ENCODE measurements around the gene STAT5A. TPM values are rescaled to one million over a fixed set of nuclear protein-coding genes. Genes with fewer than 3 reads are reported as not detected.
"Not testable (repeated sequence)": the region's sequence is repeated elsewhere in the genome, so short reads cannot be mapped to it uniquely, and the experiment has no call there.

The STAT5A gene
- total RNA-seq = 117 TPM

GRCh38 chr17:42287977-42288802 lies at the start of gene STAT5A:
TSS of gene STAT5A (plus strand) at chr17:42288498. CDS start at chr17:42289412, 914 bp downstream.
- Histone ChIP-seq H3K4me1 (ENCODE audit: insufficient read depth, low read length) (peaks cover 50% of the 10 kb centered on the region), H3K4me3 (ENCODE audit: low read length) (peak within 1 kb of the TSS; percentile 87), H3K9me3 (ENCODE audit: low read depth, low read length) (no peaks in the 10 kb centered on the region), H3K27me3 (ENCODE audit: insufficient read depth, low read length) (no peaks in the 10 kb centered on the region)

DNA sequence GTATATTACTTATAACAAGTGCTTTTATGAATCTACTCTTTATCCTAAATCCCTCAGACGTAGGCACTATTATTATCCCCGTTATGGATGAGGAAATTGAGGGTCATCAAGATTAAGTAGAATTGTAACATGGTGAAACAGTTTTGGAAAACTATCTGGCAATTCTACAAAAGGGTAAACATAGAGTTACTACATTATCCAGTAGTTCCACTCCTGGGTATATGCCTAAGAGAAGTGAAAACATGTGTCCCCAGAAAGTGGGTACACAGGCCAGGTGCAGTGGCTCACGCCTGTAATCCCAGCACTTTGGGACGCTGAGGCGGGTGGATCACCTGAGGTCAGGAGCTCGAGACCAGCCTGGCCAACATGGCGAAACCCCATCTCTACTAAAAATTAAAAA lies 48.7 kb upstream of the STAT5A start:
- H3K4me1 ChIP-seq (ENCODE audit: insufficient read depth, low read length); H3K9me3 ChIP-seq (ENCODE audit: low read depth, low read length); H3K27me3 ChIP-seq (ENCODE audit: insufficient read depth, low read length); H3K4me3 ChIP-seq (ENCODE audit: low read length): not testable (repeated sequence)

GRCh38 chr17:42240201-42240600 lies 48.1 kb upstream of the STAT5A start:
- Histone ChIP-seq H3K4me1 (ENCODE audit: insufficient read depth, low read length) (peaks cover 7% of the 10 kb centered on the region), H3K27me3 (ENCODE audit: insufficient read depth, low read length) (no peaks in the 10 kb centered on the region), H3K4me3 (ENCODE audit: low read length) (no peak overlapping the region), H3K9me3 (ENCODE audit: low read depth, low read length) (no peaks in the 10 kb centered on the region)

- H3K9me3 ChIP-seq (ENCODE audit: low read depth, low read length); H3K4me1 ChIP-seq (ENCODE audit: insufficient read depth, low read length); H3K27me3 ChIP-seq (ENCODE audit: insufficient read depth, low read length); H3K4me3 ChIP-seq (ENCODE audit: low read length): not testable (repeated sequence)
Measured at GRCh38 chr17:42240863-42241262, 47.4 kb upstream of the STAT5A start.

GRCh38 chr17:42241871-42242270 lies 46.4 kb upstream of the STAT5A start:
- H3K9me3 ChIP-seq (ENCODE audit: low read depth, low read length) = no peaks in the 10 kb centered on the region
- H3K27me3 ChIP-seq (ENCODE audit: insufficient read depth, low read length) = no peaks in the 10 kb centered on the region
- H3K4me1 ChIP-seq (ENCODE audit: insufficient read depth, low read length) = peaks cover 13% of the 10 kb centered on the region
- no peak overlapping the region for H3K4me3 ChIP-seq (ENCODE audit: low read length)

- Histone ChIP-seq H3K4me1 (ENCODE audit: insufficient read depth, low read length) (peaks cover 30% of the 10 kb centered on the region), H3K4me3 (ENCODE audit: low read length) (no peak overlapping the region), H3K27me3 (ENCODE audit: insufficient read depth, low read length) (no peaks in the 10 kb centered on the region), H3K9me3 (ENCODE audit: low read depth, low read length) (no peaks in the 10 kb centered on the region)
Measured at GRCh38 chr17:42243493-42243982, 44.8 kb upstream of the STAT5A start.

GRCh38 chr17:42244116-42244515 lies 44.2 kb upstream of the STAT5A start:
- peaks cover 35% of the 10 kb centered on the region for H3K4me1 ChIP-seq (ENCODE audit: insufficient read depth, low read length)
- H3K9me3 ChIP-seq (ENCODE audit: low read depth, low read length); H3K4me3 ChIP-seq (ENCODE audit: low read length); H3K27me3 ChIP-seq (ENCODE audit: insufficient read depth, low read length): not testable (repeated sequence)

GRCh38 chr17:42245183-42245582 lies 43.1 kb upstream of the STAT5A start:
- not testable (repeated sequence) for H3K9me3 ChIP-seq (ENCODE audit: low read depth, low read length); H3K27me3 ChIP-seq (ENCODE audit: insufficient read depth, low read length); H3K4me3 ChIP-seq (ENCODE audit: low read length)
- H3K4me1 ChIP-seq (ENCODE audit: insufficient read depth, low read length) = peaks cover 46% of the 10 kb centered on the region

- Histone ChIP-seq H3K4me1 (ENCODE audit: insufficient read depth, low read length) (peaks cover 59% of the 10 kb centered on the region), H3K9me3 (ENCODE audit: low read depth, low read length) (no peaks in the 10 kb centered on the region), H3K27me3 (ENCODE audit: insufficient read depth, low read length) (no peaks in the 10 kb centered on the region), H3K4me3 (ENCODE audit: low read length) (no peak overlapping the region)
Measured at GRCh38 chr17:42246515-42246914, 41.8 kb upstream of the STAT5A start.

DNA sequence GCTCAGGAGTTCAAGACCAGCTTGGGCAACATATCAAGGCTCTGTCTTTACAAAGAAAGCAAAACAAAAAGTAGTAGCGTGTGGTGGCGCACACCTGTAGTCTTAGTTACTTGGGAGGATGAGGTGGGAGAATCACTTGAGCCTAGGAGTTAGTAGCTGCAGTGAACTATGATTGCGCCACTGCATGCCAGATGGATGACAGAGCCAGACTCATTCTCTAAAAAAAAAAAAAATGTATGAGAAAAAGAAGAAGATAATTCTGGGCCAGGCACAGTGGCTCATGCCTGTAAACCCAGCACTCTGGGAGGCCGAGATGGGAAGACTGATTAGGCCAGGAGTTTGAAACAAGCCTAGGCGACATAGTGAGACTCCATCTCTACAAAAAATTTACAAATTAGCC lies 40.6 kb upstream of the STAT5A start:
- no peaks in the 10 kb centered on the region for H3K27me3 ChIP-seq (ENCODE audit: insufficient read depth, low read length)
- no peaks in the 10 kb centered on the region for H3K9me3 ChIP-seq (ENCODE audit: low read depth, low read length)
- no peak overlapping the region for H3K4me3 ChIP-seq (ENCODE audit: low read length)
- H3K4me1 ChIP-seq (ENCODE audit: insufficient read depth, low read length) = peaks cover 63% of the 10 kb centered on the region

DNA sequence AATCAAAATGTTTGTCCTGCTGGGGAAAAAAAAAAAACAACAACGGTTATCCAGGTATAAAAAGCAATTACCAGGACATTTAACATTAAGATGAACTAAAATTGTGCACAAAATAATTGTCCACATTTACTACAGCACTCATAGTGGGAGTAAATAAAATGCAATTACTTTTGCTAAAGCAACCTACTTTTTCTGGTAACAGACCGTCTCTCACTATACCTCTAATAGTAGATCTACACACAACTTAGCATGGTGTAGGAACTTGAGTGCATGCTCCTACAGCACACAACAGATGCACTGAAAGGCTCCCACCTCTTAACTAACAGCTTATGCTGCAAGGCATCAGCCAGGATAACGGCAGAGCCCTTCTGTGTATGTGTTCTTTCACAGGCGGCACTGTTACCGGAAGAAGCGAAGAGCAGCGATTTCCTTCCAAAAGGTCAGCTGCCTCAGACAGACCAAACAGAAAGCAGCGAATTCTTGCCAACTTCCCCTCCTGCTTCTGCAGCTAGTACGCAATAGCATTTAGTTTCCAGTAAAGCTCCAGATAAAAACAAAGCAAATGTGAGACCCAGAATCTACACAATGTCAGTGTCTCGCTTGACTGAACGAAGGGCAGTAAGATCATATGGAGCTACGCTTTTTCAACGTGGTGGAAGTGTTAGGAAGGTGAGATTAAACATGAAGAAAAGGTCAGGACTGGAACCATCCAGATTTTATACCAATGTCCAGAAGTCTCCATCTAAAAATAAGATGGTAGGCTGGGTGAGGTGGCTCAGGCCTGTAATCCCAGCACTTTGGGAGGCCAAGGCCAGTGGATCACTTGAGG lies 39.7 kb upstream of the STAT5A start:
- H3K4me1 ChIP-seq (ENCODE audit: insufficient read depth, low read length) = peaks cover 60% of the 10 kb centered on the region
- peak overlapping the region; percentile 40 for H3K4me3 ChIP-seq (ENCODE audit: low read length)
- no peaks in the 10 kb centered on the region for H3K9me3 ChIP-seq (ENCODE audit: low read depth, low read length)
- H3K27me3 ChIP-seq (ENCODE audit: insufficient read depth, low read length) = no peaks in the 10 kb centered on the region

DNA sequence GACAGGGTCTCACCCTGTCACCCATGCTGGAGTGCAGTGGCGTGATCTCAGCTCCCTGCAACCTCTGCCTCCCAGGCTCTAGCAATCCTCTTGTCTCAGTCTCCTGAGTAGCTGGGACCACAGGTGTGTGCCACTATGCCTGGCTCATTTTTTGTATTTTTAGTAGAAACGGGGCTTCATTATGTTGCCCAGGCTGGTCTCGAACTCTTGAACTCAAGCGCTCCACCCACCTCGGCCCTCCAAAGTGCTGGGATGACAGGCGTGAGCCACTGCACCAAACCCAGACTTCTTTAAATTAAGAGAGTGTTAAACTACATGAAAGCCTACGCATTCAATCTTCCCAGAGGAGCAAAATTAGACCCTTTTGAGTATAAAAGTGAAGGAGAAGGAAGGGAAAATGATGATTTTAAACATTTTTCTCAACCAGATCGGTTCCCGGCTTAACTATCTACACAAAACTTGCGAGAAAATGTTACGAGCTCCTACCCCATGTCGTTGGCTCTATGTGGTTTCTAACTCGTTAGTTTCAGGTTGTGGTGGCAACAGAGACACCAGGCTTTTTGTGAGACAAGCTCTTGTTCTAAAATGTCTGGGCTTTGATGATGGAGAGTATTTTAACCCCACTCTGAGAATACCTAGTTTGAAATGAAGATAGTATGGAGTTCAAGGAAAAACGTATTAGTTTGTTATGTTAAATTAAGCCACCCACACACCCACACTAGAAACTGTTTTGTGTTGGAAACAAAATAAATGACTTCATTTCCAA lies 38.4 kb upstream of the STAT5A start:
- Histone ChIP-seq H3K4me1 (ENCODE audit: insufficient read depth, low read length) (peaks cover 62% of the 10 kb centered on the region), H3K9me3 (ENCODE audit: low read depth, low read length) (no peaks in the 10 kb centered on the region), H3K4me3 (ENCODE audit: low read length) (no peak overlapping the region), H3K27me3 (ENCODE audit: insufficient read depth, low read length) (no peaks in the 10 kb centered on the region)

GRCh38 chr17:42251115-42251514 lies 37.2 kb upstream of the STAT5A start:
- H3K9me3 ChIP-seq (ENCODE audit: low read depth, low read length) = no peaks in the 10 kb centered on the region
- H3K27me3 ChIP-seq (ENCODE audit: insufficient read depth, low read length) = no peaks in the 10 kb centered on the region
- peaks cover 62% of the 10 kb centered on the region for H3K4me1 ChIP-seq (ENCODE audit: insufficient read depth, low read length)
- no peak overlapping the region for H3K4me3 ChIP-seq (ENCODE audit: low read length)

GRCh38 chr17:42252597-42253550 lies 35.4 kb upstream of the STAT5A start:
- Histone ChIP-seq H3K9me3 (ENCODE audit: low read depth, low read length) (no peaks in the 10 kb centered on the region), H3K27me3 (ENCODE audit: insufficient read depth, low read length) (no peaks in the 10 kb centered on the region), H3K4me3 (ENCODE audit: low read length) (no peak overlapping the region), H3K4me1 (ENCODE audit: insufficient read depth, low read length) (peaks cover 46% of the 10 kb centered on the region)

Data from mononuclear cell (primary cell).